Osteoblast (primary cell): ENCODE data around the gene RAPGEF3. TPM values are rescaled to one million over a fixed set of nuclear protein-coding genes. Genes with fewer than 3 reads are reported as not detected.
A peak's percentile ranks its signal among the peaks of the same experiment; 100 is the strongest.

Source experiments
- DNase-seq: peaks from one replicate; pipeline ENCODE4 v3.0.0; 2011; ENCODE audit warnings: low spot score, mixed read lengths; ENCODE audit not compliant: insufficient read length; ENCODE audit errors: missing footprints
- H2AFZ ChIP-seq: 2 replicates; pipeline ENCODE4 v1.6.0; 2011; ENCODE audit warnings: mild to moderate bottlenecking, low read length
- H3K27ac ChIP-seq: 2 replicates; pipeline ENCODE4 v1.5.1; 2011; ENCODE audit warnings: mild to moderate bottlenecking, low read depth, low read length, moderate library complexity
- H3K27me3 ChIP-seq: 2 replicates; pipeline ENCODE4 v1.6.0; 2012; ENCODE audit warnings: mild to moderate bottlenecking, control low read depth, inconsistent platforms, low read length, moderate library complexity; ENCODE audit not compliant: insufficient read depth
- H3K36me3 ChIP-seq: 2 replicates; pipeline ENCODE4 v1.5.1; 2011; ENCODE audit warnings: mild to moderate bottlenecking, low read length, control low read depth, moderate library complexity; ENCODE audit not compliant: insufficient read depth
- H3K4me1 ChIP-seq: 2 replicates; pipeline ENCODE4 v1.5.1; 2011; ENCODE audit warnings: mild to moderate bottlenecking, low read length, control low read depth, moderate library complexity; ENCODE audit not compliant: insufficient read depth
- H3K4me2 ChIP-seq: 2 replicates; pipeline ENCODE4 v1.6.0; 2011; ENCODE audit warnings: mild to moderate bottlenecking, low read length; ENCODE audit not compliant: insufficient read depth
- H3K4me3 ChIP-seq: fragments of 200-600 bp; sonication (generic); 3 replicates; pipeline ENCODE4 v1.5.1; 2012; ENCODE audit warnings: mild to moderate bottlenecking, low read length, inconsistent platforms; ENCODE audit not compliant: insufficient read depth
- H3K79me2 ChIP-seq: 2 replicates; pipeline ENCODE4 v1.6.0; 2012; ENCODE audit warnings: mild to moderate bottlenecking, low read length, control low read depth, inconsistent platforms; ENCODE audit not compliant: insufficient read depth
- H3K9me3 ChIP-seq: 2 replicates; pipeline ENCODE4 v1.5.1; 2011; ENCODE audit warnings: low read depth, low read length, control low read depth
- H4K20me1 ChIP-seq: 2 replicates; pipeline ENCODE4 v1.6.0; 2012; ENCODE audit warnings: mild to moderate bottlenecking, low read length, control low read depth; ENCODE audit not compliant: insufficient read depth
- total RNA-seq: library from RNA; depleted of rRNA; stranded (reverse); fragments of >200 nt; gene quantifications from 2 replicates; pipeline ENCODE4 v1.2.3, GENCODE V29; 2012
- TF ChIP-seq, protein P1 (sequence below): IDR thresholded peaks from 2 replicates; pipeline ENCODE4 v1.5.1; 2011; ENCODE audit warnings: mild to moderate bottlenecking, low read depth, low read length, moderate library complexity; ENCODE audit errors: extremely low read depth

RAPGEF3 gene
- total RNA-seq, 1 donor = 4.3 TPM

- Histone ChIP-seq H3K27ac (peak overlapping the region; percentile 62), H2AFZ (no peak overlapping the region), H3K4me1 (peaks cover 45% of the 10 kb centered on the region), H3K4me2 (no peak overlapping the region), H3K79me2 (peaks cover 14% of the 10 kb centered on the region), H3K9me3 (no peaks in the 10 kb centered on the region), H3K4me3 (no peak overlapping the region), H3K27me3 (no peaks in the 10 kb centered on the region), H3K36me3 (no peaks in the 10 kb centered on the region), H4K20me1 (no peaks in the 10 kb centered on the region)
- TF ChIP-seq, protein P1, sequence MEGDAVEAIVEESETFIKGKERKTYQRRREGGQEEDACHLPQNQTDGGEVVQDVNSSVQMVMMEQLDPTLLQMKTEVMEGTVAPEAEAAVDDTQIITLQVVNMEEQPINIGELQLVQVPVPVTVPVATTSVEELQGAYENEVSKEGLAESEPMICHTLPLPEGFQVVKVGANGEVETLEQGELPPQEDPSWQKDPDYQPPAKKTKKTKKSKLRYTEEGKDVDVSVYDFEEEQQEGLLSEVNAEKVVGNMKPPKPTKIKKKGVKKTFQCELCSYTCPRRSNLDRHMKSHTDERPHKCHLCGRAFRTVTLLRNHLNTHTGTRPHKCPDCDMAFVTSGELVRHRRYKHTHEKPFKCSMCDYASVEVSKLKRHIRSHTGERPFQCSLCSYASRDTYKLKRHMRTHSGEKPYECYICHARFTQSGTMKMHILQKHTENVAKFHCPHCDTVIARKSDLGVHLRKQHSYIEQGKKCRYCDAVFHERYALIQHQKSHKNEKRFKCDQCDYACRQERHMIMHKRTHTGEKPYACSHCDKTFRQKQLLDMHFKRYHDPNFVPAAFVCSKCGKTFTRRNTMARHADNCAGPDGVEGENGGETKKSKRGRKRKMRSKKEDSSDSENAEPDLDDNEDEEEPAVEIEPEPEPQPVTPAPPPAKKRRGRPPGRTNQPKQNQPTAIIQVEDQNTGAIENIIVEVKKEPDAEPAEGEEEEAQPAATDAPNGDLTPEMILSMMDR = no peak
- DNase-seq = peak; percentile 90
Measured at GRCh38 chr12:47775100-47775911, 16.6 kb upstream of the RAPGEF3 start.

GRCh38 chr12:47774663-47775062 is 16.0 kb upstream of the RAPGEF3 start:
- TF ChIP-seq, protein P1 = no peak
- Histone ChIP-seq H3K27ac (peak overlapping the region; percentile 62), H3K79me2 (peaks cover 14% of the 10 kb centered on the region), H3K4me2 (no peak overlapping the region), H3K4me3 (no peak overlapping the region), H3K4me1 (peaks cover 48% of the 10 kb centered on the region), H3K36me3 (no peaks in the 10 kb centered on the region), H4K20me1 (no peaks in the 10 kb centered on the region), H2AFZ (no peak overlapping the region), H3K27me3 (no peaks in the 10 kb centered on the region), H3K9me3 (no peaks in the 10 kb centered on the region)
- peak; percentile 83 for DNase-seq

DNA sequence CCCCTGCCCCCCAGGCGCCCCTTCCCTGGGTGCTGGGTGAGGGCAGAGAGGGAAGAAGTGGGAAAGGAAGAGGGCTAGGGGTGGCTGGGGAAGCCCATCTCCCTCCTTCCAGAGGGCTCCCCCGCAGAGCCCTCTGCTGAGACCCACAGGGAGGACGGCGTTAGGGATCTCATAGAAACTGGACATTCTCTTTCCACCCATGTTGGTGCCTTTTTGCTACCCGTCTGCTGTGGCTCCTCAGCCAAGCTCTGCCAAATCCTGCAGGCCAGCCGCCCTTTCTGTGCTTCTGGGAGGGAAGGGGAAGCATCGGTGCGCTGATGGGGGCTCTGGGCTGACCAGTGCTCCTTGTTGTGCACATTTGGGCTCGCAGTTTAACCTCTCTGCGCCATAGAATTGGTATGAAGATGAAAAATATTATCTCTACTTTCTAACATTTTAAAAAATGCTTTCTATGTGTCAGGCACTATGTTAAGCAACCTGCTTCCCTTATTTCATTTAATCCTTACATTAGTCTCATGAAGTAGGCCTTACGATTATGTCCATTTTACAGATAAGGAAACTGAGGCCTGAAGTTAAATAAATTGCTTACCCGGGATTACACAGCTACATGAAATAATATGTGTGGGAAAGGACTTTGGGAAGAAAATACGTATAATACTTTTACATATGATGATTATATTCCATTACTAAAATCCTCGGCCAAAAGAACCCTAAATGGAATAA is 15.3 kb upstream of the RAPGEF3 start:
- H3K36me3 ChIP-seq = no peaks in the 10 kb centered on the region
- H3K27ac ChIP-seq = no peak overlapping the region
- H3K27me3 ChIP-seq = no peaks in the 10 kb centered on the region
- H2AFZ ChIP-seq = no peak overlapping the region
- H3K4me3 ChIP-seq = peak overlapping the region; percentile 80
- H3K79me2 ChIP-seq = peaks cover 14% of the 10 kb centered on the region
- H3K4me2 ChIP-seq = peak overlapping the region; percentile 87
- TF ChIP-seq, protein P1 = no peak
- H3K4me1 ChIP-seq = peaks cover 48% of the 10 kb centered on the region
- H3K9me3 ChIP-seq = no peaks in the 10 kb centered on the region
- peak; percentile 91 for DNase-seq
- no peaks in the 10 kb centered on the region for H4K20me1 ChIP-seq
